ENCODE data around the gene MOGAT2.

Gene MOGAT2

GRCh38 chr11:75763846-75764245 is 46.2 kb downstream of the MOGAT2 start:
- TF ChIP-seq, protein P1, sequence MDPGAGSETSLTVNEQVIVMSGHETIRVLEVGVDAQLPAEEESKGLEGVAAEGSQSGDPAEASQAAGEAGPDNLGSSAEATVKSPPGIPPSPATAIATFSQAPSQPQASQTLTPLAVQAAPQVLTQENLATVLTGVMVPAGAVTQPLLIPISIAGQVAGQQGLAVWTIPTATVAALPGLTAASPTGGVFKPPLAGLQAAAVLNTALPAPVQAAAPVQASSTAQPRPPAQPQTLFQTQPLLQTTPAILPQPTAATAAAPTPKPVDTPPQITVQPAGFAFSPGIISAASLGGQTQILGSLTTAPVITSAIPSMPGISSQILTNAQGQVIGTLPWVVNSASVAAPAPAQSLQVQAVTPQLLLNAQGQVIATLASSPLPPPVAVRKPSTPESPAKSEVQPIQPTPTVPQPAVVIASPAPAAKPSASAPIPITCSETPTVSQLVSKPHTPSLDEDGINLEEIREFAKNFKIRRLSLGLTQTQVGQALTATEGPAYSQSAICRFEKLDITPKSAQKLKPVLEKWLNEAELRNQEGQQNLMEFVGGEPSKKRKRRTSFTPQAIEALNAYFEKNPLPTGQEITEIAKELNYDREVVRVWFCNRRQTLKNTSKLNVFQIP (CRISPR knock-in tag; IDR thresholded peaks at IDR 0.05; ENCODE audit: borderline replicate concordance, low read depth) = no peak
- TF ChIP-seq ZNF565 (CRISPR knock-in tag; conservative IDR thresholded peaks at IDR 0.05; ENCODE audit: low read depth) = no peak
- TF ChIP-seq CSDC2 (CRISPR knock-in tag; IDR thresholded peaks at IDR 0.05) = no peak
- TF ChIP-seq GLIS3 (CRISPR knock-in tag; IDR thresholded peaks at IDR 0.05) = no peak
- no peak for TF ChIP-seq ZC3H10 (CRISPR knock-in tag; IDR thresholded peaks at IDR 0.05)
- no peak for TF ChIP-seq CSRNP3 (CRISPR knock-in tag; IDR thresholded peaks at IDR 0.05)
- TF ChIP-seq ZNF8 (CRISPR knock-in tag; IDR thresholded peaks at IDR 0.05) = no peak
- no peak for TF ChIP-seq SNAI2 (CRISPR knock-in tag; IDR thresholded peaks at IDR 0.05)
- no peak for TF ChIP-seq RARB (CRISPR knock-in tag; IDR thresholded peaks at IDR 0.05)
- no peak for TF ChIP-seq BACH2 (CRISPR knock-in tag; IDR thresholded peaks at IDR 0.05; ENCODE audit: borderline replicate concordance)
- TF ChIP-seq PATZ1 (CRISPR knock-in tag; IDR thresholded peaks at IDR 0.05; ENCODE audit: borderline replicate concordance) = no peak

GRCh38 chr11:75765116-75765515 is 47.5 kb downstream of the MOGAT2 start:
- TF ChIP-seq ISL1 (CRISPR knock-in tag; IDR thresholded peaks at IDR 0.05) = no peak
- no peak for TF ChIP-seq SNAI2 (CRISPR knock-in tag; IDR thresholded peaks at IDR 0.05)
- no peak for TF ChIP-seq CREB5 (CRISPR knock-in tag; IDR thresholded peaks at IDR 0.05; ENCODE audit: low read depth)
- TF ChIP-seq ESRRG (CRISPR knock-in tag; IDR thresholded peaks at IDR 0.05) = no peak
- TF ChIP-seq ZNF70 (CRISPR knock-in tag; IDR thresholded peaks at IDR 0.05) = no peak
- no peak for TF ChIP-seq ZC3H10 (CRISPR knock-in tag; IDR thresholded peaks at IDR 0.05)
- no peak for TF ChIP-seq GLIS3 (CRISPR knock-in tag; IDR thresholded peaks at IDR 0.05)
- TF ChIP-seq, protein P1 (CRISPR knock-in tag; IDR thresholded peaks at IDR 0.05; ENCODE audit: borderline replicate concordance, low read depth) = no peak
- TF ChIP-seq PATZ1 (CRISPR knock-in tag; IDR thresholded peaks at IDR 0.05; ENCODE audit: borderline replicate concordance) = no peak
- TF ChIP-seq BACH2 (CRISPR knock-in tag; IDR thresholded peaks at IDR 0.05; ENCODE audit: borderline replicate concordance) = no peak
- TF ChIP-seq TCF4 (CRISPR knock-in tag; IDR thresholded peaks at IDR 0.05; ENCODE audit: borderline replicate concordance) = no peak
- no peak for ATAC-seq

More at GRCh38 chr11:75763846-75764245, 46.2 kb downstream of the MOGAT2 start:
- ATAC-seq = no peak

GRCh38 chr11:75766443-75767227 is 49.0 kb downstream of the MOGAT2 start:
- TF ChIP-seq TCF4 (CRISPR knock-in tag; IDR thresholded peaks at IDR 0.05; ENCODE audit: borderline replicate concordance) (no peak), ZC3H10 (CRISPR knock-in tag; IDR thresholded peaks at IDR 0.05) (no peak), ZNF565 (CRISPR knock-in tag; conservative IDR thresholded peaks at IDR 0.05; ENCODE audit: low read depth) (no peak), CREB5 (CRISPR knock-in tag; IDR thresholded peaks at IDR 0.05; ENCODE audit: low read depth) (no peak), ARNTL (CRISPR knock-in tag; IDR thresholded peaks at IDR 0.05; ENCODE audit: borderline replicate concordance, low read depth) (no peak), OSR1 (CRISPR knock-in tag; IDR thresholded peaks at IDR 0.05) (no peak), CSDC2 (CRISPR knock-in tag; IDR thresholded peaks at IDR 0.05) (no peak), RARB (CRISPR knock-in tag; IDR thresholded peaks at IDR 0.05) (no peak), CSRNP3 (CRISPR knock-in tag; IDR thresholded peaks at IDR 0.05) (no peak)

More at GRCh38 chr11:75766443-75767227, 49.0 kb downstream of the MOGAT2 start:
- no peak for ATAC-seq

All from SK-N-SH treated with all-trans-retinoic acid at 6 μM for 48 hours (cell line).